Anterior cingulate cortex (tissue), 58 donors: ENCODE measurements around the gene UTF1.

Experiments used
- DNase-seq, 58 donors: peaks; one replicate each; lab custom pipeline; 2025; lab: John Stamatoyannopoulos, UW

The UTF1 gene, protein sequence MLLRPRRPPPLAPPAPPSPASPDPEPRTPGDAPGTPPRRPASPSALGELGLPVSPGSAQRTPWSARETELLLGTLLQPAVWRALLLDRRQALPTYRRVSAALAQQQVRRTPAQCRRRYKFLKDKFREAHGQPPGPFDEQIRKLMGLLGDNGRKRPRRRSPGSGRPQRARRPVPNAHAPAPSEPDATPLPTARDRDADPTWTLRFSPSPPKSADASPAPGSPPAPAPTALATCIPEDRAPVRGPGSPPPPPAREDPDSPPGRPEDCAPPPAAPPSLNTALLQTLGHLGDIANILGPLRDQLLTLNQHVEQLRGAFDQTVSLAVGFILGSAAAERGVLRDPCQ

GRCh38 chr10:133230044-133230361, at the start of gene UTF1:
Gene UTF1 (plus strand): TSS chr10:133230217. CDS start chr10:133230289, 72 bp downstream.
- DNase-seq, result no peak

- DNase-seq, result no peak
These were observed 48.9 kb upstream of the UTF1 start for GRCh38 chr10:133180965-133181639.

DNA sequence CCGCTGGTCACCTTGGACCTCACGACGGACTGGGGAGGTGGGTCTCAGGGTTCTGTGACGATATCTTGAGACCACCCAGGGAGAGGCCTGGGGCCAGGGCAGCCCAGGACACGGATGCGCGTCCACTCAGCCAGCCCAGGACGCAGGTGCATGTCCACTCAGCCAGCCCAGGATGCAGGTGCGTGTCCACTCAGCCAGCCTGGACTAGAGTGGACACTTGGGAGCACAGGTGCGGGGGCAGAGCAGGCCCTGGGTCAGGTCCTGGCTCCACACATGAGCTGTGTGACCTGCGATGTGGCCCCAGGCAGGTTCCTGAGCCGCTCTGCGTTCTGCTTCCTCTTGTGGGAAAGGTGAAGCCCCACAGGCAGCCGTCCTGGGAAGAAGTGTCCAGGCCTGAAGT, 47.8 kb upstream of the UTF1 start:
- no peak for DNase-seq

- DNase-seq, result peak in 1 of 58 donors; percentile 54
These were observed 47.0 kb upstream of the UTF1 start for GRCh38 chr10:133182791-133183645.

DNA sequence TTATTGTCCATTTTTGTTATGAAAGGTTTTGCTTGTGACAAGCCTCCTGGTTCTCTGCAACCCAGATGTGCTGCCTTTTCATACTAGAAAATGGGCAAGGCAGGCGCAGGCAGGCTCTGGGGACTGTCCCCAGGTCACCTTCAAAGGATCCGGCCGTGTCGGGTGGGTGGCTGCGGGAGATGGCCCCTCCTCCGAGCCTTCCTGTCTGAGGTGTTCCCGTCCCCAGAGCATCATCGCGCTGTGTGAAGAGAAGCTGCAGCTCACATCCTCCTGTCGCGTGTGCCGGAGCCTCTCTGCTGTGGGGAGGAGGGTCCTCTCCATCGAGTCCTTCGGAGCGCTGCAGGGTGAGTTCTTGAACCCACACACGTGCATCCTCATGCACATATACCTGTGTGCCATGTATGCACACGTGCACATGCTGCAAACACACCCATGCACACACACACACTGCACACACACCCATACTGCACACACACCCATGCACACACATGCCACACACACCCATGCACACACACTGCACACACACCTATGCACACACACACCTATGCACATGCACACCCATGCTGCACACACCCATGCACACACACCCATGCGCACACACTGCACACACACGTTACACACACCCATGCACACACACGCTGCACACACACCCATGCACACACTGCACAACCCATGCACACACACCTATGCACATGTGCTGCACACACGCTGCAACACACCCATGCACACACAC, 46.2 kb upstream of the UTF1 start:
- DNase-seq, result no peak

DNA sequence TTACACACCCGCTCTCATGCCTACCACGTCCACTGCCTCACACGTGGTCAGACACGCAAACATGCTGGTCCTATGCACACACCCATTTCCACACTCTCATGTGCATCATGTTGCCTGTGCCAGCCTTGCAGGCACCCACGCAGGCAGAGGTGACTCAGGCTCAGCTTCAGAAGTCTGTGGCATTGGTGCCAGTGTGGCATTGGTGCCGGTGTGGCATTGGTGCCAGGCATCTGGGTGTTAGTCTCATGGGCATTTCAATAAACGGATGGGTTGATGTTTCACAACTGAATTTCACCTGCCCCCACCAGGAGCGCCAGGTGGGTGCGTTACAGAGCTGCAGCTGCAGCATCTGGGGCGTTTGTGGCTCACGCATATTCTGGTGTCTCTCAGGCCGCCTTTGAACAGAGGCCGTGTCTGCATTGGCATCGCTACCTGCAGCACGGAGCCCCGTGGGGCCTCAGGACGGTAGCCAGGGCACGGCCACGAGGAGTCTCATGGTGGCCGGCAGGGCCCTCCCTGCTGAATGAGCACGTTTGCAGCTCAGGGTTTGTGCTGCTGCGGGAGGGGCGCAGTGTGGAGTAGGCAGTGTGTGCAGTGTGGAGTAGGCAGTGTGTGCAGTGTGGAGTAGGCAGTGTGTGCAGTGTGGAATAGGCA, 45.3 kb upstream of the UTF1 start:
- no peak for DNase-seq

- no peak for DNase-seq
These were observed 44.6 kb upstream of the UTF1 start for GRCh38 chr10:133185421-133185820.

GRCh38 chr10:133185916-133186315, 44.1 kb upstream of the UTF1 start:
- DNase-seq, result no peak

DNA sequence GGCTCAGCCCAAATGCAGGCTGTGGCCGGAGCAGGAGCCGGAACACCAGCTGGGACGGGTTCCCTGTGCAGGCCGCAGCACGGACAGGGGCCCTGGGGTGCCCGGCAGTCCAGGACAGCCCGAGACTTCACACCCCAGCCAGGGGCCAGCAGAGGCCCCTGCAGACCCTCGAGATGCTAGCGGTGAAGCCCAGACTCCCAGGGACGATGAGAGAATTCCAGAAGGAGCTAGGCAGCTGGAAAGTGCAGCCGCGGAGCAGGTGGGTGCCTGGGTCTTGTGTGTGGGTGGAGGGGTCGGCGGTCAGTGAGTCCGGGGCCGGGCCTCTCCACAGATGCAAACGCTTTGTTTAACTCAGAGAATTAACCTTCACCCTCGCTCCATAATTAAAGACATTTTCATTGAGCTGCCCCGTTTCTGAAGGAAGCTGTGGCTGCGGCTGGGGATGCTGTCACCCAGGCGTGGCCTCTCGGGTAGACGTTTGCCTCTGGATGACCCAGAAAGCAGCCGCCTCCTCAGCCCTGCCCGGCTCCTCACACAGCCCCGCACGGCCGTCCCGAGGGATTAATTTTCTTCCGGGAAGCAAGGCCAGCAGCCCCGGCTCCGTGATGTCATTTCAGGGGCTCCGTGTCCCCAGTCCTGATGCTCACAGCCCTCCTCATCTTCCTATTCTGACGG, 43.5 kb upstream of the UTF1 start:
- no peak for DNase-seq

DNA sequence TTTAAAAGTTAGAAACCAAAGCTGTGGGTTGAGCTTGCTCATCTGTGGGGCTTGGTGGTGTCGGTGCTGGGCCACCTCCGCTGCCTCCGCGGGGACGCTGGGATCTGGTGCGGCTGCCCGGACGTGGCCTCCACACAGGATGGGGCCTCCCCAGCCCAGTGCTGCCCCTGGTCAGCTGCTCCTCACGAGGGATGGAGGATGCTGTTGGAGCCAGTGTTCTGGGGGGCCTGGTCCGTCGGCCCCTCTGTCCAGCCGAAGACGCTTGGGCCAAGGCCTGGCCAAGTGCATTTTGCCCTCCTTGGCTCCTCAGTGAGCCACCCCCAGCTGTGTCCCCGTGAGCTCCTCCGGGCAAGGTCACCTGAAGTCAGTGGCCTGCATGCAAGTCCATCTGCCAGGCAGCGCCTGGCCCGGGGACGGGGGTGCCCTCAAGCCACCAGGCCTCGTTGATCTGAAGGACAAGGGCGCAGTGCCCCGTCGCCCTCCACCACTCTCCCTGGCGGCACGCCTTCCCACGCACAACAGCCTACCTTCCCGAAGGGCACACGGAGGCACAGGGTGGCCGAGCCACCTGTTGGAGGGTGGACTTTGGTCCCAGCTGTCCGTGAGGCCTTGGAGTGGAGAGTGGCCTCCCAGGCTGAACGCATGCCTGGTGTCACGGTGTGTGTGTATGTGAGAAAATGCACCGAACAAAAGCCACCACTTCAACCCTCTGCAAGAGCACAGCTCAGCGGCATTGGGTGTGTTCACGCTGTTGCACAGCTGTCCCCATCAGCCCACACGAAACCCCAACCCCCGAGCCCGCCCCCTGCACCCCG, 42.7 kb upstream of the UTF1 start:
- DNase-seq, result no peak

DNA sequence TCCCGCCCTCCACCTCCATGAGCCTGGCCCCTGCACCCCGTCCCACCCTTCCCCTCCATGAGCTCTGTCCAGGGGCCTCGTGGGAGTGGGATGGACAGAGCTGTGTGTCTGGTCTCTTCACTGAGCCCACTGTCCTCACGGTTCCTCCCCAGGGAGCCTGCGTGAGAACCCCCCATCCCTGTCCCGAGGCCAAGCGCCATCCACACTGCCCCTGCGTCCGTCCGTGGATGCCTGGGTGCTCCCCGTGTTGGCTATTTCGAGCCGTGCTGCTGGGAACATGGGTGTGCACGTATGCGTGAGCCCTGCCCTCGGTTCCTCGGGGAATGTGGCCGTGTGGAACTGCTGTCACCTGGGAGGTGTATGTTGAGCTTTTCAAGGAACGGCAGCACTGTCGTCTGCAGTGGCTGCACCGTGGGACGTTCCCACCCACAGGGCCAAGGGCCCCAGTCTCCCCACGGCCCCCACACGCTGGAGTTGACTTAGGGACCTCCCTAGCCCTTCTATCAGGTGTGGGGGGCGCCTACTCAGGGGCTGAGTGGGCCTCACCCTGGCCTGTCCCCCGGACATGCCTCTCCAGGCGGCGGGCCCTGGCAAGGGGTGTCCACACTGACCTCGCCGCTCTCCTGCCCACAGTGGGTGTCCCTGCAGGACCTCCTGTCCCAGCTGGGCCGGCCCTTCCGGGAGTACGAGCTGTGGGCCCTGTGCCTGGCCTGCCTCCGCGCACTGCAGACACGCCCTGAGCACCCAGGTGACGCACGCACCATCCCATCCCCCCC, 41.9 kb upstream of the UTF1 start:
- no peak for DNase-seq

GRCh38 chr10:133189256-133189655, 40.8 kb upstream of the UTF1 start:
- no peak for DNase-seq

GRCh38 chr10:133189726-133190125, 40.3 kb upstream of the UTF1 start:
- DNase-seq, result no peak

- no peak for DNase-seq
These were observed 39.8 kb upstream of the UTF1 start for GRCh38 chr10:133190225-133190624.

DNA sequence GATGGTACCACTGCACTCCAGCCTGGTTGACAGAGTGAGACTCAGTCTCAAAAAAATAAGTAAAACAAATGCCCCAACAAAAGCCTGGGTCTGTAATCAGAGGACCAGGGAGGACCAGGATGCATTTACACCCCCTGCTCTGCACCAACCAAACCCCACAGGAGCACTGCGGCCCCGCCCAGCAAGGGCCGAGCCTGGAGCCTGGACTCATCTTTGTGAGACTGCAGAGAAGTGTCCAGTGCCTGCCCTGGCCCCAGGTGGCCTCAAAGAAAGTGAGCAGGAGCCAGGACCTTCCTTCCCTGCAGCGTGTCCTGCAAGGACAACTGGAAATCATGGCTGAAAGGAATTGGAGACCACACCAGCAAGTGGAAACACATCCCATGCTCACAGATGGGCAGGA, 38.4 kb upstream of the UTF1 start:
- no peak for DNase-seq

GRCh38 chr10:133194151-133194550, 35.9 kb upstream of the UTF1 start:
- peak in 2 of 58 donors; percentile 5 to 12 for DNase-seq

GRCh38 chr10:133195096-133195495, 34.9 kb upstream of the UTF1 start:
- DNase-seq, result no peak

- no peak for DNase-seq
These were observed 34.4 kb upstream of the UTF1 start for GRCh38 chr10:133195611-133196010.
